PC-3 (cell line): ENCODE measurements around the gene CD52. TPM values are rescaled to one million over a fixed set of nuclear protein-coding genes. Genes with fewer than 3 reads are reported as not detected.

Experiments used
- ATAC-seq: fragments of 200-7000 bp; cut with Tn5 transposase; 2 replicates; pipeline ENCODE4 v1.9.1; 2020; ENCODE audit warnings: mild to moderate bottlenecking, moderate library complexity
- BruUV-seq: library from RNA; stranded (reverse); fragments of 400-500 nt; replicated peaks from 2 replicates; lab custom pipeline; 2021; lab: Mats Ljungman, UMichigan
- CTCF ChIA-PET: fragments of 300-600 bp; sonication (Branson Sonifier 250); formaldehyde crosslinking; loops from one replicate; lab custom pipeline; 2022; ENCODE audit warnings: antibody characterized with exemption; lab: Charles Lee
- POLR2A ChIA-PET: fragments of 300-600 bp; sonication (Branson Sonifier 250); formaldehyde crosslinking; loops from one replicate; lab custom pipeline; 2022; ENCODE audit warnings: antibody characterized with exemption; ENCODE audit not compliant: unreplicated experiment; lab: Charles Lee
- DNase-seq: peaks from one replicate; pipeline ENCODE4 v3.0.0-alpha.2; 2015
- H2AFZ ChIP-seq: fragments of 300-600 bp; sonication (generic); 2 replicates; pipeline ENCODE4 v1.6.0; 2016; ENCODE audit warnings: antibody characterized with exemption, low read length
- H3F3A ChIP-seq: fragments of 300-600 bp; sonication (generic); one replicate; pipeline ENCODE4 v1.6.0; 2017; ENCODE audit warnings: antibody characterized with exemption, low read length, control low read depth, mild to moderate bottlenecking; ENCODE audit not compliant: unreplicated experiment
- H3K27ac ChIP-seq: fragments of 300-600 bp; sonication (generic); 2 replicates; pipeline ENCODE4 v1.5.1; 2016; ENCODE audit warnings: mild to moderate bottlenecking, low read length
- H3K27me3 ChIP-seq: fragments of 300-600 bp; sonication (generic); 2 replicates; pipeline ENCODE4 v1.6.1; 2016; ENCODE audit warnings: low read length, mixed read lengths
- H3K36me3 ChIP-seq: fragments of 300-600 bp; sonication (generic); 2 replicates; pipeline ENCODE4 v1.6.1; 2016; ENCODE audit warnings: low read depth, mixed run types, low read length, mixed read lengths
- H3K4me1 ChIP-seq: fragments of 300-600 bp; sonication (generic); 2 replicates; pipeline ENCODE4 v1.5.1; 2016; ENCODE audit warnings: low read length; ENCODE audit not compliant: insufficient read depth
- H3K4me2 ChIP-seq: fragments of 300-600 bp; sonication (generic); 2 replicates; pipeline ENCODE4 v1.6.0; 2016; ENCODE audit warnings: low read length
- H3K4me3 ChIP-seq: fragments of 300-600 bp; sonication (generic); 2 replicates; pipeline ENCODE4 v1.5.1; 2016; ENCODE audit warnings: mild to moderate bottlenecking, low read length, mixed read lengths
- H3K79me2 ChIP-seq: fragments of 300-600 bp; sonication (generic); 2 replicates; pipeline ENCODE4 v1.6.1; 2017; ENCODE audit warnings: low read length, mixed read lengths
- H3K9ac ChIP-seq: fragments of 300-600 bp; sonication (generic); 2 replicates; pipeline ENCODE4 v1.6.0; 2016; ENCODE audit warnings: mild to moderate bottlenecking, low read length
- H3K9me2 ChIP-seq: fragments of 300-600 bp; sonication (generic); replicated peaks from 2 replicates; pipeline ENCODE4 v1.6.1; 2016; ENCODE audit warnings: mixed run types, low read length, mixed read lengths
- H3K9me3 ChIP-seq: fragments of 300-600 bp; sonication (generic); 2 replicates; pipeline ENCODE4 v1.6.1; 2016; ENCODE audit warnings: low read length, mixed read lengths
- H4K20me1 ChIP-seq: fragments of 300-600 bp; sonication (generic); 2 replicates; pipeline ENCODE4 v1.6.1; 2016; ENCODE audit warnings: low read length, mixed read lengths
- CTCF ChIP-seq: fragments of 300-600 bp; sonication (generic); conservative IDR thresholded peaks from 2 replicates; pipeline ENCODE4 v1.5.1; 2017; ENCODE audit warnings: antibody characterized with exemption, low read depth, mild to moderate bottlenecking, low read length
- EZH2 ChIP-seq: fragments of 300-600 bp; sonication (generic); IDR thresholded peaks from one replicate; pipeline ENCODE4 v1.6.1; 2017; ENCODE audit warnings: antibody characterized with exemption, mild to moderate bottlenecking, low read length; ENCODE audit not compliant: unreplicated experiment
- EZH2phosphoT487 ChIP-seq: fragments of 300-600 bp; sonication (generic); IDR thresholded peaks from 2 replicates; pipeline ENCODE4 v1.6.1; 2018; ENCODE audit warnings: mild to moderate bottlenecking, antibody characterized with exemption, low read length, borderline replicate concordance
- intact Hi-C: fragments of 100-400 bp; cut with micrococcal nuclease; formaldehyde crosslinking; loops from 2 replicates; pipeline ENCODE4 v1.9.0; 2023
- total RNA-seq: library from RNA; depleted of rRNA; stranded (reverse); fragments of >200 nt; gene quantifications from 2 replicates; pipeline ENCODE4 v1.2.3, GENCODE V29; 2014

The CD52 gene
- total RNA-seq, 1 experiment from 2014 or later = not detected

DNA sequence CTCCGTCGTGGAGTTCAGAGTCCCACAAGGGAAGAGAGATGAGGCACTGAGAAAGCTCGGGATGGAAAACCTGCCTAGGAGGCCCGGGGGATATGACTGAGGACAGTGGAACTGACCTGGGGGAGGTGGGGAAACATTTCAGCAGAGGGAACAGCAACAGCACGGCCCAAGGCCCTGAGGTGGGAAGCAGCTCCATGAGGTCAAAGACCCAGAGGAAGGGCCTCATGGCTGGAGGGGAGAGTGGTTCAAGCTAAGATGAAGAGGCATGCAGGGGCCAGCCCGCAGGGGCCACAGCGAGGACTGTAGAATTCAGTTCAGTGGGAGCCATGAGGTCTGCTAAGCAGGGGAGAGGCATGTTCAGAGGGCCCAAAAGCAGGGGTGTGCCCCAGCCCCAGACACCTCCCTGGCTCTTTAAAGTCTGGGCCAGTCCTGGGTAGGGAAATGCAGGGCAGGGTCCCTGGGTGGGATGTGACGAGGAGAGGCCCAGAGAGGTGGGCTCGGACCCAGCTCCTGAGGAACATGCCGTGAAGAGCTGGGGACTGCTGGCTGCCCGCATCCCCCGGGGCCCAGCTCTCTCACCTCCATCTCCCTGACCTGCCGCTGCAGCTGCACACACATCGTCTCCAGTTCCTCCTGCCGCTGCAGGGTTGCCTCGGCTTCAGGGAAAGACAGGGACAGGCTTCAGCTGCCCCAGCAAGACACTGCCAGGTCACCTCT lies 21.3 kb upstream of the CD52 start:
- DNase-seq (no peak), ATAC-seq (no peak)
- Histone ChIP-seq H3K9me2 (no peaks in the 10 kb centered on the region), H3K4me1 (peaks cover 7% of the 10 kb centered on the region; the same call in 1 of the 2 replicates), H3K4me3 (no peak overlapping the region), H2AFZ (no peak overlapping the region), H3K36me3 (no peaks in the 10 kb centered on the region), H3K27me3 (no peaks in the 10 kb centered on the region), H3F3A (no peaks in the 10 kb centered on the region), H4K20me1 (no peaks in the 10 kb centered on the region), H3K9ac (no peak overlapping the region), H3K9me3 (no peaks in the 10 kb centered on the region), H3K27ac (no peak overlapping the region), H3K4me2 (no peak overlapping the region), H3K79me2 (0 out of 2 replicates have a peak, but pooled peaks cover 2% of the 10 kb centered on the region)
- TF ChIP-seq EZH2 = no peak
- TF ChIP-seq EZH2phosphoT487 = no peak
- no peak for TF ChIP-seq CTCF
- ChIA-PET POLR2A (no interaction called here), CTCF (no interaction called here)
- no TSS peak for BruUV-seq
- intact Hi-C loops = no loop called here

DNA sequence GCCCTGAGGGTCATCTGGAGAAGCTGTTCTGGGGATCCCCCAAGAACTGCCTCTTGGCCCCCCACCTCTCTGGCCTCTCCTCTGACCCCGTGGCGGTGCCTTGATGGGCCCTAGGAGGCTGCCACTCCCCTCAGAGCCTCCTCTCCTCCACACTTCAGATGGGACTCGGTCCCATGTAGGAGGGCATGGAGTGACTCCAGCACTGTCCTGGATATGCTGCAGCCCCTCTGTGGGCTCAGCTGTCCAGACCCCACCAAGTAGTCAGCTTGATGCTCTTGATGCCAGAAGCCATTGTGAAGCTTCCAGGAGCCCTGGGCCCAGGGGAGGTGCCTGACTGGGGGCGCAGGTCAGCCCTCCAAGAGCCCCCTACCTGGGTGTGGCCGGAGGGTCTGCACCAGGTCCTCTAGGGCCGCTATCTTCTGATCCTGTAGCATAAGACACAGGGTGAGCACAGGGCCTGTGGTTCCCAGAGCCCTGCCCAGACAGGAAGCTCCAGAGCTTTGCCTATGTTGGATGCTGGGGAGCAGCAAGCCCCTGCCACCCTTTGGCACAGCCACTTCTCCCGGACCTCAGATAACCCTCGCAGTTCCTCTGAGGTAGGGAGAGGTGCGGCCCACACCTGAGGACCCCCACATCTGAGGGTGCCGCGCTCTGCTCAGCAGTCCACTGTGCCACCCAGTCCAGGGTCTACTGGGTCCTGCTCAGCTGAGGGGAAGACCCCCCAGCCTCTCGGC lies 20.5 kb upstream of the CD52 start:
- CTCF ChIA-PET = no interaction called here
- POLR2A ChIA-PET = no interaction called here
- Histone ChIP-seq H3K36me3 (no peaks in the 10 kb centered on the region), H3K79me2 (peaks cover 6% of the 10 kb centered on the region; the same call in 1 of the 2 replicates), H3K9me3 (no peaks in the 10 kb centered on the region), H3F3A (no peaks in the 10 kb centered on the region), H3K9ac (no peak overlapping the region), H3K4me1 (peaks cover 7% of the 10 kb centered on the region; the same call in 1 of the 2 replicates), H3K27ac (no peak overlapping the region; the same call in 1 of the 2 replicates), H3K4me2 (no peak overlapping the region), H3K27me3 (no peaks in the 10 kb centered on the region), H3K4me3 (no peak overlapping the region), H4K20me1 (no peaks in the 10 kb centered on the region), H3K9me2 (no peaks in the 10 kb centered on the region), H2AFZ (no peak overlapping the region)
- no peak for TF ChIP-seq EZH2phosphoT487
- no peak for TF ChIP-seq EZH2
- no peak for TF ChIP-seq CTCF
- no TSS peak for BruUV-seq
- intact Hi-C loops = no loop called here
- no peak for DNase-seq
- ATAC-seq = no peak

DNA sequence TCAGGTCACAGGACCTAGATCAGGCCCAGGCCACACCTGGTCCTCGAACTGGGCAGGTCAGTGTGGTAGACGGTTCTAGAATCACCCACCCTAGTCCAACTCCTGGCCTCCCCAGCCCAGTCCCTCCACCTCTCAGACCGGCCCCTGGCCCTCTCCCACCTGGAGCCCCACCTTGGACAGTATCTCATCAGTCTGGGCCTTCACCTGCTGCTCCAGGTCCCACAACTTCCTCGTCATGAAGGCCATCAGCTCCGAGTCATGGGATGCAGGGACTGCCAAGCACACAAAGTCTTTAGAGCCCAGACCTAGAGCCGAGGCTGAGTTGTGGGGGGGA lies 20.0 kb upstream of the CD52 start:
- Histone ChIP-seq H3K4me3 (no peak overlapping the region), H3K4me1 (peaks cover 12% of the 10 kb centered on the region), H3K9ac (no peak overlapping the region), H3K27ac (no peak overlapping the region; the same call in 1 of the 2 replicates), H3K9me2 (no peaks in the 10 kb centered on the region), H3K79me2 (peaks cover 6% of the 10 kb centered on the region; the same call in 1 of the 2 replicates), H3F3A (no peaks in the 10 kb centered on the region), H2AFZ (no peak overlapping the region), H3K4me2 (no peak overlapping the region), H3K9me3 (no peaks in the 10 kb centered on the region), H3K36me3 (no peaks in the 10 kb centered on the region), H4K20me1 (no peaks in the 10 kb centered on the region), H3K27me3 (no peaks in the 10 kb centered on the region)
- DNase-seq = no peak
- intact Hi-C loops = no loop called here
- no TSS peak for BruUV-seq
- no peak for ATAC-seq
- ChIA-PET POLR2A (no interaction called here), CTCF (no interaction called here)
- TF ChIP-seq EZH2 (no peak), EZH2phosphoT487 (no peak), CTCF (no peak)
